GM12891 (cell line): Measurements from ENCODE around the gene ADD1.

ENCODE experiments used
- PAX5 ChIP-seq: IDR thresholded peaks from 2 replicates; pipeline ENCODE4 v1.6.1; 2011; ENCODE audit warnings: low read length, moderate library complexity, mild to moderate bottlenecking; ENCODE audit not compliant: insufficient read depth, severe bottlenecking
- POLR2A ChIP-seq: IDR thresholded peaks from 2 replicates; pipeline ENCODE4 v1.6.1; 2011; ENCODE audit warnings: low read depth, low read length, control low read depth
- POLR2AphosphoS5 ChIP-seq: IDR thresholded peaks from 2 replicates; pipeline ENCODE4 v1.6.1; 2011; ENCODE audit warnings: low read depth, low read length, control low read depth
- POU2F2 ChIP-seq: IDR thresholded peaks from 2 replicates; pipeline ENCODE4 v1.6.1; 2011; ENCODE audit warnings: low read depth, mild to moderate bottlenecking, control low read depth, low read length, moderate library complexity
- SPI1 ChIP-seq: IDR thresholded peaks from 2 replicates; pipeline ENCODE4 v1.6.1; 2011; ENCODE audit warnings: low read depth, low read length, control low read depth
- TAF1 ChIP-seq: IDR thresholded peaks from 2 replicates; pipeline ENCODE4 v1.6.1; 2011; ENCODE audit warnings: low read depth, low read length, control low read depth

DNA sequence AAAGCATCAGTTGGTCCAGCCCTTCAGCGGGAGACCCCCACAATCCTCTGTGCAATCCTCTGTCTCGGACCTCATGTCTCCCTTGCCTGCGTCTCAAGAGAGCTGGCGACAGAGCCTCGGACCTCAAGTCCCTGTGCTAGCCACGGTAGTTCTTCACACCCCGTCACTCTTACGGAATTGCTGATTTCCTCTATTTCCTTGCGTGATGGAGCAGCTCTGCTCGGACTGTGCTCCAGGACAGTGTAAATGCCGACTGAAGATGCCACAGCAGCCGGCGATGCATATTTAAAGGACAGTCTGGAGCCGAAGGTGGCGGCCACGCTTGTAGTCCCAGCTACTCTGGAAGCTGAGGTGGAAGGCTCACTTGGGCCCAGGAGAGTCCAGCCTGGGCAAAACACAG, 121.6 kb downstream of the ADD1 start:
- TF ChIP-seq POLR2A (no peak), POLR2AphosphoS5 (no peak), TAF1 (no peak), POU2F2 (no peak), PAX5 (no peak), SPI1 (no peak)
